H1 (cell line): ENCODE measurements around the gene SOBP. TPM values are rescaled to one million over a fixed set of nuclear protein-coding genes. Genes with fewer than 3 reads are reported as not detected.

Experiments
- CBX5 ChIP-seq: fragments of 300-800, 300-1000 bp; sonication (generic); IDR thresholded peaks from 2 replicates; pipeline ENCODE4 v1.7.1; 2016; ENCODE audit warnings: antibody characterized with exemption, low read length, low read depth
- CEBPB ChIP-seq: IDR thresholded peaks from 2 replicates; pipeline ENCODE4 v1.6.1; 2012; ENCODE audit warnings: low read depth, low read length
- CHD1 ChIP-seq: IDR thresholded peaks from 2 replicates; pipeline ENCODE4 v1.6.1; 2012; ENCODE audit warnings: low read depth, low read length, improper control_type of control experiment
- CREB1 ChIP-seq: IDR thresholded peaks from 2 replicates; pipeline ENCODE4 v1.6.1; 2012; ENCODE audit warnings: inconsistent platforms
- EGR1 ChIP-seq: IDR thresholded peaks from 2 replicates; pipeline ENCODE4 v1.6.1; 2011; ENCODE audit warnings: low read depth, low read length, borderline replicate concordance
- FOSL1 ChIP-seq: IDR thresholded peaks from 2 replicates; pipeline ENCODE4 v1.6.1; 2011; ENCODE audit warnings: mild to moderate bottlenecking, low read depth, low read length, moderate library complexity; ENCODE audit not compliant: insufficient read depth
- GTF2F1 ChIP-seq: IDR thresholded peaks from 2 replicates; pipeline ENCODE4 v1.6.1; 2012; ENCODE audit warnings: low read depth, low read length, improper control_type of control experiment, borderline replicate concordance
- HDAC2 ChIP-seq, 2 experiments: fragments of 300-600 bp in 1 of 2; sonication (generic) in 1 of 2; IDR thresholded peaks; 2 replicates each; pipeline ENCODE4 v1.6.1; 2011 to 2012; ENCODE audit warnings: low read depth in 2 of 2, low read length in 2 of 2, mild to moderate bottlenecking in 2 of 2, moderate library complexity in 2 of 2, borderline replicate concordance in 1 of 2, inconsistent platforms in 1 of 2
- HDAC6 ChIP-seq: IDR thresholded peaks from one replicate; pipeline ENCODE4 v1.7.1; 2012; ENCODE audit warnings: low read depth, mild to moderate bottlenecking, inconsistent platforms, low read length, moderate library complexity
- MAFK ChIP-seq: IDR thresholded peaks from 2 replicates; pipeline ENCODE4 v1.6.1; 2012; ENCODE audit warnings: low read depth, mild to moderate bottlenecking, improper control_type of control experiment, low read length
- NRF1 ChIP-seq: IDR thresholded peaks from 2 replicates; pipeline ENCODE4 v1.6.1; 2011; ENCODE audit warnings: mild to moderate bottlenecking, low read depth, low read length, improper control_type of control experiment
- POLR2AphosphoS5 ChIP-seq: IDR thresholded peaks from 2 replicates; pipeline ENCODE4 v1.6.1; 2011; ENCODE audit warnings: low read depth, low read length
- RXRA ChIP-seq: IDR thresholded peaks from 2 replicates; pipeline ENCODE4 v1.6.1; 2011; ENCODE audit warnings: low read depth, mild to moderate bottlenecking, low read length, moderate library complexity; ENCODE audit not compliant: insufficient read depth
- SIX5 ChIP-seq: IDR thresholded peaks from 2 replicates; pipeline ENCODE4 v1.6.1; 2011; ENCODE audit warnings: mild to moderate bottlenecking, low read depth, low read length
- SP4 ChIP-seq: IDR thresholded peaks from 2 replicates; pipeline ENCODE4 v1.6.1; 2012; ENCODE audit warnings: low read length, inconsistent platforms
- SRF ChIP-seq: IDR thresholded peaks from 2 replicates; pipeline ENCODE4 v1.6.1; 2011; ENCODE audit warnings: mild to moderate bottlenecking, low read depth, low read length, moderate library complexity
- TAF1 ChIP-seq: IDR thresholded peaks from 2 replicates; pipeline ENCODE4 v1.6.1; 2011; ENCODE audit warnings: mild to moderate bottlenecking, low read depth, low read length
- TAF7 ChIP-seq: optimal IDR thresholded peaks from 2 replicates; pipeline ENCODE3; 2011; ENCODE audit warnings: low read depth, mild to moderate bottlenecking, inconsistent platforms, low read length, moderate library complexity, borderline replicate concordance
- YY1 ChIP-seq: IDR thresholded peaks from 2 replicates; pipeline ENCODE4 v1.6.1; 2011; ENCODE audit warnings: low read depth, mild to moderate bottlenecking, low read length
- polyA plus RNA-seq, 7 experiments: library from polyadenylated mRNA; depleted of rRNA in 3 of 7; stranded (reverse) in 5 of 7; unstranded in 2 of 7; fragments of >200 nt in 5 of 7; fragments of 200-250 nt in 2 of 7; gene quantifications; 1 replicate in 5 of 7; 2 replicates in 1 of 7; 4 replicates in 1 of 7; pipeline versions ENCODE4 v1.2.1 to v1.2.3, GENCODE V29; 2011 to 2013; ENCODE audit warnings: missing spikeins in 2 of 7, mixed read lengths in 2 of 7
- total RNA-seq: library from RNA; stranded (reverse); fragmentation: NEBNext Ultra II Directional; extraction: Animal tissue kit (Norgen Biotek cat#: 25700); gene quantifications from 2 replicates; pipeline ENCODE4 v1.2.1, GENCODE V29; 2021
- TF ChIP-seq, protein P1 (sequence below): IDR thresholded peaks from 2 replicates; pipeline ENCODE4 v1.6.1; 2011; ENCODE audit warnings: low read length, improper control_type of control experiment
- TF ChIP-seq, protein P2 (sequence below): IDR thresholded peaks from 2 replicates; pipeline ENCODE4 v1.6.1; 2011; ENCODE audit warnings: low read depth, mild to moderate bottlenecking, low read length; ENCODE audit not compliant: insufficient read depth
- TF ChIP-seq, protein P3 (sequence below), 3 experiments: IDR thresholded peaks; 1 replicate in 2 of 3; 2 replicates in 1 of 3; pipeline versions ENCODE4 v1.5.1 to v1.6.1; 2011; ENCODE audit warnings: low read length in 3 of 3, mild to moderate bottlenecking in 3 of 3, inconsistent platforms in 2 of 3, low read depth in 1 of 3, moderate library complexity in 1 of 3; ENCODE audit not compliant: insufficient read depth in 1 of 3; ENCODE audit errors: control extremely low read depth in 1 of 3

SOBP gene
- total and polyA plus RNA-seq, 2 of the 8 experiments (the other 6 are each of a cell fraction or from before 2014, with no cell fraction given), result 0.45 to 6.2 TPM

DNA sequence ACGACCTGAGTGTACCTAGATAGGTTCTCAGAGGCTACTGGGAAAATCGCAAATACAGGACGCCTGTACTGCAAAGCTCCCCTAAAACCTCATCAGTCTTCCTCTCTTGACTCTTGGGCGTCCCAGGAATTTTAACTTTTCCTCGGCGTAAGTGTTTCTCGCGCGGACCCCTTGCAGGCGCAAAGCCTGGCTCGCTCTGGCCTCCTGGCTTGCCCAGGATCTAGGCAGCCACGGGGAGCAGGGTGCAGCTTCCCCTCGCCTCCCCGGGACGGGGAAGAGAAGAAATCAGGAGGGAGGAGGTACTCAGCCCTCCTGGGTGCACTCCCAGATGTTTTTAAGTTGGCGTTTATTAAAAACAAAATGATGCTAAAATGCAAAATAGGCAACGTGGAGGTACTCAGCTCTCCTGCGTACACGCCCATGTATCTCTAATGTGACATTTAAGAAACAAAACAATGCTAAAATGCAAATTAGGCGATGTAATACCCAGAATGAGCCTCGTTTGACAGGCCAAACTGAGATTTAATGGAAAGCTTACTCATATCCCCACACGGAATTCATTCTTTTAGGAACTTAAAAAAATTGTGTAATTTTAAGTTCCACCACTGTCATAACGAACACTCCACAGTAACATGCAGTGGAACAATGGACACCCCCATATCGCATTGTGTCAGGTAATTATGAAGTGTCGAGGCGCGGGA is 1.6 kb upstream of the SOBP start (continued):
- no peak for TF ChIP-seq CBX5
- no peak for TF ChIP-seq MAFK
- no peak for TF ChIP-seq CREB1
- TF ChIP-seq CEBPB, result no peak
- TF ChIP-seq, protein P1, sequence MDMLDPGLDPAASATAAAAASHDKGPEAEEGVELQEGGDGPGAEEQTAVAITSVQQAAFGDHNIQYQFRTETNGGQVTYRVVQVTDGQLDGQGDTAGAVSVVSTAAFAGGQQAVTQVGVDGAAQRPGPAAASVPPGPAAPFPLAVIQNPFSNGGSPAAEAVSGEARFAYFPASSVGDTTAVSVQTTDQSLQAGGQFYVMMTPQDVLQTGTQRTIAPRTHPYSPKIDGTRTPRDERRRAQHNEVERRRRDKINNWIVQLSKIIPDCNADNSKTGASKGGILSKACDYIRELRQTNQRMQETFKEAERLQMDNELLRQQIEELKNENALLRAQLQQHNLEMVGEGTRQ, result no peak
- TF ChIP-seq TAF1, result no peak
- no peak for TF ChIP-seq YY1
- no peak for TF ChIP-seq TAF7
- TF ChIP-seq FOSL1, result no peak
- no peak for TF ChIP-seq SP4
- TF ChIP-seq, protein P2, sequence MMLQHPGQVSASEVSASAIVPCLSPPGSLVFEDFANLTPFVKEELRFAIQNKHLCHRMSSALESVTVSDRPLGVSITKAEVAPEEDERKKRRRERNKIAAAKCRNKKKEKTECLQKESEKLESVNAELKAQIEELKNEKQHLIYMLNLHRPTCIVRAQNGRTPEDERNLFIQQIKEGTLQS, result no peak
- no peak for TF ChIP-seq NRF1
- no peak for TF ChIP-seq HDAC6
- no peak for TF ChIP-seq EGR1
- TF ChIP-seq, protein P3, sequence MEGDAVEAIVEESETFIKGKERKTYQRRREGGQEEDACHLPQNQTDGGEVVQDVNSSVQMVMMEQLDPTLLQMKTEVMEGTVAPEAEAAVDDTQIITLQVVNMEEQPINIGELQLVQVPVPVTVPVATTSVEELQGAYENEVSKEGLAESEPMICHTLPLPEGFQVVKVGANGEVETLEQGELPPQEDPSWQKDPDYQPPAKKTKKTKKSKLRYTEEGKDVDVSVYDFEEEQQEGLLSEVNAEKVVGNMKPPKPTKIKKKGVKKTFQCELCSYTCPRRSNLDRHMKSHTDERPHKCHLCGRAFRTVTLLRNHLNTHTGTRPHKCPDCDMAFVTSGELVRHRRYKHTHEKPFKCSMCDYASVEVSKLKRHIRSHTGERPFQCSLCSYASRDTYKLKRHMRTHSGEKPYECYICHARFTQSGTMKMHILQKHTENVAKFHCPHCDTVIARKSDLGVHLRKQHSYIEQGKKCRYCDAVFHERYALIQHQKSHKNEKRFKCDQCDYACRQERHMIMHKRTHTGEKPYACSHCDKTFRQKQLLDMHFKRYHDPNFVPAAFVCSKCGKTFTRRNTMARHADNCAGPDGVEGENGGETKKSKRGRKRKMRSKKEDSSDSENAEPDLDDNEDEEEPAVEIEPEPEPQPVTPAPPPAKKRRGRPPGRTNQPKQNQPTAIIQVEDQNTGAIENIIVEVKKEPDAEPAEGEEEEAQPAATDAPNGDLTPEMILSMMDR (IDR thresholded peaks at IDR 0.05; ENCODE audit: control extremely low read depth in 1 of 3, insufficient read depth in 1 of 3, low read depth in 1 of 3, low read length in 3 of 3), result no peak
- TF ChIP-seq POLR2AphosphoS5, result no peak
- TF ChIP-seq RXRA, result no peak
- no peak for TF ChIP-seq SIX5
- TF ChIP-seq SRF, result no peak
- TF ChIP-seq HDAC2 (IDR thresholded peaks at IDR 0.05; ENCODE audit: borderline replicate concordance in 1 of 2, low read depth in 2 of 2, low read length in 2 of 2), result 0 out of 4 replicates have a peak, but pooled peaks of 1 of the 2 experiments have one; percentile 1
- no peak for TF ChIP-seq GTF2F1
- TF ChIP-seq CHD1, result no peak
